CD4-positive, alpha-beta T cell treated with Interleukin-6 for 4 hours (primary cell): ENCODE measurements around the gene ATP10D.
"Not testable (repeated sequence)": the region's sequence is repeated elsewhere in the genome, so short reads cannot be mapped to it uniquely, and the experiment has no call there.

Experiments
- DNase-seq: peaks from one replicate; pipeline ENCODE4 v3.0.0-alpha.2; 2020; ENCODE audit warnings: mixed read lengths

Gene ATP10D

GRCh38 chr4:47490550-47490949 is 5.5 kb downstream of the ATP10D start:
- DNase-seq = peak; percentile 5

DNA sequence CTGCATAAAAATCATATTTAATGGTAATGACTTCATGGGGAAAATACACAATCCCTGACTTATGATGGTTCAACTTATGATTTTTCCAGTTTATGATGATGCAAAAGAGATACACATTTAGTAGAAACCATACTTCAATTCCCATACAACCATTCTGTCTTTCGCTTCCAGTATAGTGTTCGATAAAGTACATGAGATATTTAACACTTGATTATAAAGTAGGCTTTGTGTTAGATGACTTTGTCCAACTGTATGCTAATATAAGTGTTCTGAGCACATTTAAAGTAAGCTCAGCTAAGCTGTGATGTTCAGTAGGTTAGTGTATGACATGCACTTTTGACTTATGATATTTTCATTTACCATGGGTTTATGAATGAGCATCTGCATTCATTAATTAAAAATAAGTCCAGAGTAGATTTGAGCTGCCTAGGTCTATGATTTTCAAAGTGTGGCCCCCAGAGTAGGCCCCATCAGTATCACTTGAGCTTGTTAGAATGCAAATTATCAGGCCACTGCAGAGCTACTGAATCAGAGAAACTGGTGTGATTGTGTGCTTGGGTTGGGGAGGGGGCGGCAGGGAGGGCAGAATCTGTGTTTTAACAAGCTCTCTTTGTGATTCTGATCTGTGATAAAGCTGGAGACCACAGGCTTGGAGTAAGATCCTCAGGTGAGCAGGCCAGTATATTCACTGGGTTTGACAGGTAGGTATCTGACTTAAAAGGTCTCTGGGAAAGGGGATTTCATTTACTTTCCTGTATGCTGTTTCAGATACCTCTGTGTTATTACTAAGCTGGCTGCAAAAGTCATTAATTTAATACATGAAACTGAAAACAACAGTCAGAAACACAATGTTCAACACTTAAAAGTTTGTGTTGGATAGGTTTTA is 8.4 kb downstream of the ATP10D start:
- DNase-seq = no peak

DNA sequence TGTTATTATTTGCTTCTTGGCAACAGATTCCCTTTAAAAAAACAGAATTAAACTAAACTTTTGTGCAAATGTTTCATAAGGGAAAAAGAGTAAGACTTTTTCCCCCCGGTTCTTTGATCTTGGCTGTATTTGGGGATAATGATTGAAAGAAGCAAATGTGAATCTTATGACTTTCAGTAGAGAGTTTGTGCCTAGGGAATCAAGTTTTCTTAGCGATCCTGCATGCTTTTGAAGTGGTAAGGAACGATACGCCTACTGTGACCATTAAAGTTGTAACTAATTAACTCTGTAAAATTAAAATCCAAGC is 9.0 kb downstream of the ATP10D start:
- DNase-seq = no peak

GRCh38 chr4:47498899-47499298 is 13.8 kb downstream of the ATP10D start:
- no peak for DNase-seq

DNA sequence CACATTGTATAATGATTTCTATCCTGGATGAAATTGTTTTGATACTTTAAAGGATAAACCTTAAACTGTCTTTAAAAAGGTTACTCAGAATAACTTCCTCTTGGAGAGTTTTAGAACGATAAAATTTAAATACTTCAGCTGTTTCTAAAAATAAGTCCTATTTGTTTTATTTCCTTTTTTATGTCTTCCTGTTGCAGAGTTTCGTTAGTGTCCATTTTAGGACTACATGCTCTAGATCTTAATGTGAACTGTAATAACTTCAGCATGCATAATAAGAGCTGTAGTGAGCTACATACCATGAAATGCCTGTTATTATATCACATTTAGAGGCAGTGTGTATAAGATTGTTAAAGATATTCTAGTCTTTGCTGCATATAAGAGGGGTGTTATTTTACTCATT is 14.6 kb downstream of the ATP10D start:
- DNase-seq = no peak

DNA sequence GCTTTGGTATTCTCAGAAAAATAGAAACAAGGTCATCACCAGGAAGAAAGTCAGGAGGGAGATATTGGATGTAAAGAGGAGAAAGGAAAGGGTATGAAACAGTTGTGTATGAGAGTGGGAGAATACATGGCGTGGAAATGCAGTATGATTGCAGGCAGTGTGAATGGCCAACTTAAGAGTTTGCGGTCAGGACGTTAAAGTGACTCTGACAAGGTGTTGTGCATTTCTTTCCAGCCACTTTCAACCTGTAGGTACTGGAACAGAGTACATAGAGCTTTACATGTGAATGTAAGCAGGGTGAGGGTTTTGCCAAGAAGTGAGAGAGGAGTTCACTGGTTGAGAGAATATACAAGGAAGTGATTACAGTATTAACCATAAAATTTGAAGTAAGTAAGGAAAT is 15.7 kb downstream of the ATP10D start:
- no peak for DNase-seq

DNA sequence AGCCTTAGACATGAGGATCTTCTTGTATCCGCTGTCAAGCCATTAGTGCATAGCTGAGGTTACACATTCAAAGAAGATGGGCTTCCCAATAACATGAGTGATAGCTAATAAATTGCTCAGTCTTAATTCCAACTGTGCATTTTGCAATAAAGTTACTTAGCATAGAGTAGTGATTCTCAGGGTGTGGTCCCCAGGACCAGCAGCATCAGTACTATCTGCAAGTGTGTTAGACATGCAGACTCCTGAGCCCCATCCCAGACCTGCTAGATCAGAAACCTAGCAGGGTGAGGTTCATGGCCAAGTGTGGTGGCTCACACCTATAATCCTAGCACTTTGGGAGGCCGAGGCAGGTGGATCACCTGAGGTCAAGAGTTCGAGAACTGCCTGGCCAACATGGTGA is 20.1 kb downstream of the ATP10D start:
- DNase-seq = no peak

DNA sequence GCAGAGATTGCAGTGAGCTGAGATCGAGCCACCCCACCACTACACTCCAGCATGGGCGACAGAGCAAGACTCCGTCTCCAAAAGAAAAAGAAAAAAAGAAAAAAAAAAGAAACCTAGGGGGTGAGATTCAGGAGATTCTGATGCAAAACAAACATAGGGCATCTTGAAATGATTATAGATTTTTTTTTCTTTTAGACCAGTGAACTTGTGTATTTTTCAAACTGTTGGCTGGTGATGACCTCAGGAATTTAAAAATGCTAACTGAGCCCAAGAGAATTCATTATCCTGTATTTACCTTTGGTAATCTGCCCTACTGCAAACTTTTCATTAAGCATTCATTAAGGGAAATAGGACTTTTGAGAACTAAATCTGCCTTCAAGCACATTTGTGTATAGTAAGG is 20.6 kb downstream of the ATP10D start:
- no peak for DNase-seq

DNA sequence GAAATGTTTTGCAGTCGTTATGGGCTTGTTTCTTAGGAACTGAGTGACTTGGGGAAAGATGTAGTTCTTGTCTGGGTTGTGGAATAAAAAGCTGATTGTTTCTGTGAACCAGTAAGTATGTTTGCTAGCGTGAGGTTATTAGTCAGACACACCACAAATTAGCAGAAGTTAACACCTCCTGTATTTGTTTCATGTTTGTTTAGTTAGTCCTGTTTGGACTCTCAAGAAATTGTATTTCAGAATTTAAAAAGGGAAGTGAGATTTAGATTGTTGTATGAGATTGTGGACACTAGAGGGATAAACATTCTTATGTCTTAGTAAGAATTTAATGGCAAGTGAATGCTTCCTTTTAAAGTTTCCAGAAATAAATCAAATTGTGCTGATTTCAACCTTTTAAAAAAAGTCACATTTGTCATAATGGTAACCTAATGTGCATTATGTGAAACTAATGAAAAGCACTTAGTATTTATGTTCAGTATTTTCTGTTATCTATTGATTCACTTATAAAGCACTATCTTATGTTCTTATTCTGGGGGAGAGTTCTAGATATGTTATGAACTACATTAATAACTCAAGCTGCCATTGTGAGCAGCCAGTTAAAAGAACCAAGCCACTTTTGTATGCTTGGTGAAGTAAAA is 25.6 kb downstream of the ATP10D start:
- no peak for DNase-seq

- DNase-seq = no peak
Observed at GRCh38 chr4:47513461-47513860, 28.4 kb downstream of the ATP10D start.

- DNase-seq = no peak
Observed at GRCh38 chr4:47519239-47519883, 34.3 kb downstream of the ATP10D start.

DNA sequence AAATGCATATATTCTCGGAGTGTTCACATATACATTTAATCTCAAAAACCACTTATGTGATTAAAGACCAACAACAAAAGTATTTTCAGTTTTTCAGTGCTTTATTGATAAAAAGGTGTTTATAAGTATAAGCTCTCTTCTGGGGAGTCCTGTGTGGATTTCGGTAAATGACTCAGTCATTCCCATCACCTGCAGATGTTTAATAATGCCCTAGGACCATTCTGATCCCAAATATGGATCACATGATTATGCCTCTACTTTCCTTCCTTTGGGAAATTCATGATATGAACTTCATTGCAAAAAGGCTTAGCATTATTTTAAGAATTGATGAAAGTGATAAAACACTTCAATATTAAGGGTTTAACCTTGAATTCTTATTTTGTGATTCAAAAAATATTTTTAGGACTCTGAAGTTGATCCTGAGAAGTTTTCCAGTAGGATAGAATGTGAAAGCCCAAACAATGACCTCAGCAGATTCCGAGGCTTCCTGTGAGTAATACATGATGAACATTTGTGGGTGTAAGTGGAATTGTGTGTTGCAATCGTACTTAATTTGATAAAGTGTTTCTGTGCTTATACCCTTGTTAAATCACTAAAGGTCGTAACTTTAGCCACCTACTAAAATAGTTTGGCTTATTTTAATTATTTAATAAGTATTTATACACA is 40.2 kb downstream of the ATP10D start:
- DNase-seq = no peak

DNA sequence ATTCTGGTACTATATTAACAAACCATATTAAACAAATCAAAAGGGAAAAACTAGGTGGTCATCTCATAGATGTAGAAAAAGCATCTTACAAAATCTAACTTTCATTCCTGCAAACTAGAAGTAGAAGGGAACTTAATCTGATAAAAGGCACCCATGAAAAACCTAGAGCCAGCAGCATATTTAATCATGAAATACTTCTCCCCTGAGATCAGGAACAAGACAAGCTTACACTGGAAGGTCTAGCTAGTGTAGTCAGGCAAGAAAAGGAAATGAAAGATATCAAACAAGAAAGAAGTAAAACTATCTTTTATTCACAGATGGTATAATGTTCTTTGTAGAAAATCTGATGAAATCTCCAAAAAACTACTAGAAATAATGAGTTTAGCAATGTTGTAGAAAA is 41.2 kb downstream of the ATP10D start:
- no peak for DNase-seq

- DNase-seq = not testable (repeated sequence)
Observed at GRCh38 chr4:47528646-47529045, 43.6 kb downstream of the ATP10D start.

DNA sequence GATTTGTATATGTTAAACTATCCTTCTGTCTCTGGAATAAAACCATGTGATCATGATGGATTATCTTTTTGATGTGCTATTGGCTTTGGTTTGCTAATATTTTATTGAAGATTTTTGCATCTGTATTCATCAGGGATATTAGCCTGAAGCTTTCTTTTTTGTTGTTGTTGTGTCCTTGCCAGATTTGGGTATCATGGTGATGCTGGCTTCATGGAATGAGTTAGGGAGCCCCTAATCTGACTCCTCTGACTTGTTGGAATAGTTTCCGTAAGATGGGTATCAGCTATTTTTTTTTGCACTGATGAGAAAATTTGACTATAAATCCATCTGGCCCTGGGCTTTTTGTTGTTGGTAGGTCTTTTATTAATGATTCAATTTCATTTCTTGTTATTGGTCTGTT is 45.7 kb downstream of the ATP10D start:
- no peak for DNase-seq

- DNase-seq = peak; percentile 53
Observed at GRCh38 chr4:47531241-47531953, 46.3 kb downstream of the ATP10D start.

DNA sequence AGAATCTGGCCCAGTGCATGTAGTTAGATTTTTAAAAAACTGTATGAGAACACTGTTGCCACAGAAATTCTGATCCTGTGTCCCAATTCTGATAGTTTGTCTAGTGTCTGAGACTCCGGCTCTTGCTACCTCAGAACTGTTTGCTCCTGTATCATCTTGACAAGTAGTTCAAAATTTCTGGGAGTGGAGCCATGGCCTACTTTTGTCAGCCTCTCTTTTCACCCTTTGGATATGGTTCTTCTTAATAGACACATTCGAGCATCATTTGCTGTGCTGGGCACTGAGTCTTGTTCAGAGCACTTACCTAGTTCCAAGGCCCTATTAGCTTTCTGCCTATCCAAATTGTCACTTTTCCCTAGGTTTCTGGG is 46.9 kb downstream of the ATP10D start:
- DNase-seq = peak; percentile 1

DNA sequence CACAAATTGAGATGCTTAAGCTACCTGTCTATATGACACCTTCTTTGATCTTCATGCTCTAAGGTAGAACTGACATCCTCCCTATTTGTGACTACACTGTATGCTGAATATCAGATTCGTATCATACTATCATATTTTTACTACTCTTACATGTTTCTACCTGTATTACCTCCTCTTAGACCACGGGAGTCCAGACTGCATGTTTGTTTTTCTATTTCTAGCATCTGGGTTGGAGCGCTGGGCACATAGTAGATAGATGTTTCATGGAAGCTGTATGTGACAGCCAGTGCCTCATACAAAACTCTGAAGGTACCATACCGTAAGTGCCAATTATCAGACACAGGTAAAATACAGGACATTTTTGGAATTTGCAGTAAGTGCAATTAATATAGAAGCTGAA is 47.6 kb downstream of the ATP10D start:
- DNase-seq = no peak

DNA sequence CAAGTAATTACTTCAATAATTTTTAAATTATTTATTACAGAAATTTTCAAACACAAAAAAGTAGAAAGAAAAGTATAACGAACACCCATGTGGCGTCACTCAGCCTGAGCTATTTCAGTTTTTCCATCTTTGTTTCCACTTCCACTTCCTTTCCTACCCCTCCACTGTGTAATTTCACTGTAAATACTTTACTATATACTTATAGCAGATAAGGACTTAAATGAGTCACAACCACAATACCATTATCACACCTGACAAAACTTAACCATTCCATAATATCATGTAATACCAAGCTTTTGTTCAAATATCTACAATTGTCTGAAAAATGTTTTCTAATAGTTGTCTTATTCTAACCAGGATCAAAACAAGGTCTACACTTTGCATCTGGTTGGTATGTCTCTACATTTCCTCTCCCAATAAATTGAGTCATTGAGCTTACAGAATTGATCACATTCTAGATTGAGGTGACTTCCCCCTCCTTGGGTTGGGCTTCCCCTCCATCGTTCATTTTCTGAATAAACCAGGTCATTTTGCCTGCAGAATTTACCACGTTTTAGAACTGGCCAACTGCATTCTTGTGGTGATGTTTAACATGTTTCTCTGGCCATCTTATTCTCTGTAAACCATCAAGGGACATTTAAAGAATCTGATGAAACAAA is 48.7 kb downstream of the ATP10D start:
- DNase-seq = no peak

DNA sequence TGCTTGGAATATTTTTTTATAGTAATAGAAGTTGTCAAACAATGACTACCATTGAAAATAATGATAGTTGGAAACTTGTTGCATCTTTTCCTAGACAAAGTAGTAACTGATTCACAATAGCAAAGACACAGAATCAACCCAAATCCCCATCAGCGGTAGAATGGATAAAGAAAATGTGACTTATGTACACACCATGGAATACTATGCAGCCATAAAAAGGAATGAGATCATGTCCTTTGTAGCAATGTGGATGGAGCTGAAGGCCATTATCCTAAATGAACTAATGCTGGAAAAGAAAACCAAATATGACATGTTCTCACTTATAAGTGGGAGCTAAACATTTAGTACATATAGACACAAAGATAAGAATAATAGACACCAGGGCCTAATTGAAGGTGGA is 49.7 kb downstream of the ATP10D start:
- DNase-seq = no peak

DNA sequence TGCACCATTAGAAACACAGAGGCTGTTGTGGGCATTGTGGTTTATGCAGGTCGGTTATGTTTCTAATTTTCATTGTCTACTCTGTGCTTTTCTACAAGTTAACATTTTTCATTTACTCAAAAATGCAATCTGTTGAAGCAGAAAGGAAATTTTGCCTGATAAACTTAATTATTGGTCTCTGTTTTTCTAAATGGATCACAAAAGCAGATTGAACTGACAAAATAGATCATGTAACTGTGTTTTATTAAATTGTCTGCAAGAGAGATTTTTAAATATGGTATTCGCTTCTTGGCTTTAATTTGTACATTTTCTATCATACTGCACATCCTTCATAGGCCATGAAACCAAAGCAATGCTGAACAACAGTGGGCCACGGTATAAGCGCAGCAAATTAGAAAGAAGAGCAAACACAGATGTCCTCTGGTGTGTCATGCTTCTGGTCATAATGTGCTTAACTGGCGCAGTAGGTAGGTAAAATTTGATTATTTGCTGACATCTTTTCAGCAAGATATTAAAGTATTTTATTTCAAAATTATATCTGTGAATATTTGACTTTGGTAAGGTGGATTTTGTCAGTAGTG is 50.6 kb downstream of the ATP10D start:
- no peak for DNase-seq

GRCh38 chr4:47536966-47537365 is 51.9 kb downstream of the ATP10D start:
- DNase-seq = no peak
